ENCODE data around the gene CTSS. TPM values are rescaled to one million over a fixed set of nuclear protein-coding genes. Genes with fewer than 3 reads are reported as not detected.

The CTSS gene
- total RNA-seq, 2 experiments from 2014 or later, result 36.7 to 38.4 TPM

DNA sequence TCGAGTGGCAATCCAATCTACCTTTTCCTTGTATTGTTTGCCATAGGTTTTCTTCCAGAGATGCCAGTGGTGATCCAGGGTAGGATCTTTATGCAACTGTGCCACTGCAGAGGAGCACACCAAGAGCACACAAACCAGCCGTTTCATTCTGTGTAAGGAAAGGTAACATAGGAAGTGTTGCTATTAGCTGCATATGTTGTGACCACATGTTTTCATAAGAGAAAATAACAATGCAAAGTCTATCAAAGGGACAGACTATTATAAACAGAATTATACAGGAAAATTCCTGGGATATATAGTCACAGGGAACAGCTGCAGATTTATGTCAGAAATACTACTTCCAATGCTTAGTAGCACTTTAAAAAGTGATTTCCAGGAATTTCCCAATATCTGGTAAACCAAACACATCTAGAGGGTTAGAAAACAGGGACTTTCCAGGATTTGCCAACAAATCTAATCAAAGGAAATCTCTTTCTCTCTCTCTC, 919 bp downstream of the CTSS start:
- ATAC-seq, result no peak
- ChIA-PET CTCF (interaction anchor here (1.3 to 2.6 kb wide), 3 partner anchors 12 to 217 kb away, joined by 3 to 10 read pairs (median 6); partner anchors contain the start of gene ANXA9), POLR2A (interaction anchor here (0.8 to 1.0 kb wide), 2 partner anchors 9 to 157 kb away, joined by 4 read pairs; no protein-coding TSS in a partner anchor)
- intact Hi-C loops (cut with micrococcal nuclease), result loop anchor here (10.0 kb wide), 1 partner anchor 50 kb away; no protein-coding TSS in a partner anchor
- Mint-ChIP-seq H3K4me3 (peak overlapping the region; percentile 90), H3K27ac (peak overlapping the region; percentile 95), H3K9me3 (no peaks in the 10 kb centered on the region), H3K36me3 (ENCODE audit: low read depth) (peaks cover 23% of the 10 kb centered on the region), H3K27me3 (no peaks in the 10 kb centered on the region), H3K4me1 (ENCODE audit: low read depth) (peaks cover 39% of the 10 kb centered on the region)
- no peak for DNase-seq
- TF ChIP-seq, protein P1, sequence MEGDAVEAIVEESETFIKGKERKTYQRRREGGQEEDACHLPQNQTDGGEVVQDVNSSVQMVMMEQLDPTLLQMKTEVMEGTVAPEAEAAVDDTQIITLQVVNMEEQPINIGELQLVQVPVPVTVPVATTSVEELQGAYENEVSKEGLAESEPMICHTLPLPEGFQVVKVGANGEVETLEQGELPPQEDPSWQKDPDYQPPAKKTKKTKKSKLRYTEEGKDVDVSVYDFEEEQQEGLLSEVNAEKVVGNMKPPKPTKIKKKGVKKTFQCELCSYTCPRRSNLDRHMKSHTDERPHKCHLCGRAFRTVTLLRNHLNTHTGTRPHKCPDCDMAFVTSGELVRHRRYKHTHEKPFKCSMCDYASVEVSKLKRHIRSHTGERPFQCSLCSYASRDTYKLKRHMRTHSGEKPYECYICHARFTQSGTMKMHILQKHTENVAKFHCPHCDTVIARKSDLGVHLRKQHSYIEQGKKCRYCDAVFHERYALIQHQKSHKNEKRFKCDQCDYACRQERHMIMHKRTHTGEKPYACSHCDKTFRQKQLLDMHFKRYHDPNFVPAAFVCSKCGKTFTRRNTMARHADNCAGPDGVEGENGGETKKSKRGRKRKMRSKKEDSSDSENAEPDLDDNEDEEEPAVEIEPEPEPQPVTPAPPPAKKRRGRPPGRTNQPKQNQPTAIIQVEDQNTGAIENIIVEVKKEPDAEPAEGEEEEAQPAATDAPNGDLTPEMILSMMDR (IDR thresholded peaks at IDR 0.05), result no peak

DNA sequence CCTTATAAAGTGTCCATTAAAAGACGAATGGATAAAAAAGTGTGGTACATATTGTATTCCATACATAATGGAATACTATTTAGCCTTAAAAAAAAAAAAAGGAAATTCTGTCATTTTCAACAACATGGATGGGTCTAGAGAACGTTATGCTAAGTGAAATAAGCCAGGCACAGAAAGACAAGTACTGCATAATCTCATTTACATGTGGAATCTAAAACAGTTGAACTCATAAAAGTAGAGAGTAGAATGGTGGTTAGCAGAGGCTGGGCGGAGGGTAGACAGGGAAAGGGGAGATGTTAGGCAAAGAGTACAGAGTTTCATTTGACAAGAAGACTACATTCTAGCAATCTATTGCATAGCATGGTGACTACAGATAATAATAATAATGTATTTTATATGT, 2.6 kb downstream of the CTSS start:
- Mint-ChIP-seq H3K4me1 (ENCODE audit: low read depth) (peaks cover 40% of the 10 kb centered on the region), H3K27ac (no peak overlapping the region), H3K9me3 (no peaks in the 10 kb centered on the region), H3K36me3 (ENCODE audit: low read depth) (peaks cover 23% of the 10 kb centered on the region), H3K27me3 (no peaks in the 10 kb centered on the region), H3K4me3 (no peak overlapping the region)
- intact Hi-C loops (cut with micrococcal nuclease), result loop anchor here (10.0 kb wide), 1 partner anchor 52 kb away; no protein-coding TSS in a partner anchor
- DNase-seq (no peak), ATAC-seq (no peak)
- TF ChIP-seq, protein P1 (IDR thresholded peaks at IDR 0.05), result no peak
- CTCF ChIA-PET, result interaction anchor here (1.6 kb wide), 1 partner anchor 11 kb away, joined by 6 read pairs; no protein-coding TSS in a partner anchor
- POLR2A ChIA-PET, result no interaction called here

DNA sequence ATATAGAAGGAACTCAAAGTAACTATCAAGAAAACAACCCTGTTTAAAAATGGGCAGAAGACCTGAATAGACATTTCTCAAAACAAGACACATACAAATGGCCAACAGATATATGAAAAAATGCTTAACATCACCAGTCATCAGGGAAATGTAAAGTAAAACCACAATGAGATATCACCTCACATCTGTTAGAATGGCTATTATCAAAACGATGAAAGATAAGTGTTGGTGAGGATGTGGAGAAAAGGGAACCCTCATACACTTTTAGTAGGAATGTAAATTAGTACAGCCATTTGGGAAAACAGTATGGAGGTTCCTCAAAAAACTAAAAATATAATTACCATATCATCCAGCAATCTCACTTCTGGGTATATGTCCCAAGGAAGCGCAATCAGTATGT, 3.0 kb downstream of the CTSS start:
- peaks cover 40% of the 10 kb centered on the region for H3K4me1 Mint-ChIP-seq (ENCODE audit: low read depth)
- POLR2A ChIA-PET, result no interaction called here
- H3K9me3 Mint-ChIP-seq, result no peaks in the 10 kb centered on the region
- no peak overlapping the region for H3K27ac Mint-ChIP-seq
- TF ChIP-seq, protein P1 (IDR thresholded peaks at IDR 0.05), result no peak
- intact Hi-C loops (cut with micrococcal nuclease), result loop anchor here (10.0 kb wide), 1 partner anchor 52 kb away; no protein-coding TSS in a partner anchor
- CTCF ChIA-PET, result no interaction called here
- ATAC-seq (no peak), DNase-seq (no peak)
- H3K4me3 Mint-ChIP-seq, result no peak overlapping the region
- peaks cover 23% of the 10 kb centered on the region for H3K36me3 Mint-ChIP-seq (ENCODE audit: low read depth)
- no peaks in the 10 kb centered on the region for H3K27me3 Mint-ChIP-seq

DNA sequence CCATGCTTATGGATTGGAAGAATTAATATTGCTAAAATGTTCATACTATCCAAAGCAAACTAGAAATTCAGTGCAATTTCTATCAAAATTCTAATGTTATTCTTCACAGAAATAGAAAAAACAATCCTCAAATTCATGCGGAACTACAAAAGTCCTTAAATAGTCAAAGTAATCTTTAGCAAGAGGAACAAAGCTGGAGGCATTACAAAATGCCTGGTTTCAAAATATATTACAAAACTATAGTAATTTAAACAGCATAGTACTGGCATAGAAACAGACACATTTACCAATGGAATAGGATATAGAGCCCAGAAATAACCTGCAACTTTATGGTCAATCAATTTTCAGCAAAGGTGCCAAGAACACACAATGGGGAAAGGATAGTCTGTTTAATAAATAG, 3.8 kb downstream of the CTSS start:
- no peak overlapping the region for H3K4me3 Mint-ChIP-seq
- TF ChIP-seq, protein P1 (IDR thresholded peaks at IDR 0.05), result no peak
- ChIA-PET CTCF (no interaction called here), POLR2A (no interaction called here)
- peaks cover 37% of the 10 kb centered on the region for H3K4me1 Mint-ChIP-seq (ENCODE audit: low read depth)
- no peak overlapping the region for H3K27ac Mint-ChIP-seq
- no peak for ATAC-seq
- H3K36me3 Mint-ChIP-seq (ENCODE audit: low read depth), result peaks cover 23% of the 10 kb centered on the region
- no peaks in the 10 kb centered on the region for H3K9me3 Mint-ChIP-seq
- no peaks in the 10 kb centered on the region for H3K27me3 Mint-ChIP-seq
- intact Hi-C loops (cut with micrococcal nuclease), result loop anchor here (10.0 kb wide), 1 partner anchor 53 kb away; no protein-coding TSS in a partner anchor
- DNase-seq, result no peak

DNA sequence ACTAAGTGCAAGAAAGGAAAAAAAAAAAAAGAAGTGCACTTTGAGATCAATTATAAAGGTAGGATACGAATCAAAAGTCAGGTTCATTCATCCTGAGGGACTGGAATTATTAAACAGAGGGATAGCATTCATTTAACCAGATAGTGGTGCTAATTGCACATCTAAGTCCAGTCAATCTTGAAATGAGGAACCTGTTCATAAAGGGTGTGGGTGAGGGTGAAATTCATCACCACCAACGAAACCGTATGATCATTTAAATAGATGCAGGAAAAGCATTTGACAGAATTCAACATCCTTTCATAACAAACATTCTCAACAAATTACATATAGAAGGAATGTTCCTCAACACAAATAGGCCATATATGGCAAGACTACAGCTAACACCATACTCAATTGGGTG, 5.6 kb downstream of the CTSS start:
- ATAC-seq (no peak), DNase-seq (no peak)
- Mint-ChIP-seq H3K4me1 (ENCODE audit: low read depth) (peaks cover 28% of the 10 kb centered on the region), H3K27me3 (no peaks in the 10 kb centered on the region), H3K4me3 (no peak overlapping the region), H3K27ac (no peak overlapping the region), H3K36me3 (ENCODE audit: low read depth) (peaks cover 25% of the 10 kb centered on the region), H3K9me3 (no peaks in the 10 kb centered on the region)
- intact Hi-C loops (cut with micrococcal nuclease), result loop anchor here (10.0 kb wide), 1 partner anchor 55 kb away; no protein-coding TSS in a partner anchor
- POLR2A ChIA-PET, result interaction anchor here (0.6 kb wide), 1 partner anchor 15 kb away, joined by 3 read pairs; no protein-coding TSS in a partner anchor
- CTCF ChIA-PET, result no interaction called here
- TF ChIP-seq, protein P1 (IDR thresholded peaks at IDR 0.05), result no peak

All from activated CD8-positive, alpha-beta T cell treated with anti-CD3 and anti-CD28 coated beads for 36 hours (primary cell).